HepG2 (cell line): ENCODE data around the gene ARHGAP19. TPM values are rescaled to one million over a fixed set of nuclear protein-coding genes. Genes with fewer than 3 reads are reported as not detected.

Source experiments
- BRCA1 ChIP-seq: sonication (generic); formaldehyde crosslinking; IDR thresholded peaks from 2 replicates; pipeline ENCODE4 v1.4.0; 2020; ENCODE audit warnings: missing genetic modification reagents
- DR1 ChIP-seq: sonication (generic); formaldehyde crosslinking; IDR thresholded peaks from 2 replicates; pipeline ENCODE4 v1.8.0; 2021; ENCODE audit warnings: mild to moderate bottlenecking, missing genetic modification reagents, inconsistent platforms
- FIP1L1 ChIP-seq: fragments of 200-400 bp; formaldehyde crosslinking; IDR thresholded peaks from 2 replicates; pipeline ENCODE4 v1.6.1; 2018; ENCODE audit warnings: low read depth, mild to moderate bottlenecking, low read length, moderate library complexity, borderline replicate concordance; ENCODE audit not compliant: insufficient read depth
- HMG20A ChIP-seq: IDR thresholded peaks from 2 replicates; pipeline ENCODE4 v1.6.1; 2016; ENCODE audit warnings: borderline replicate concordance
- IKZF1 ChIP-seq: fragments of 450-650 bp; IDR thresholded peaks from 2 replicates; pipeline ENCODE4 v1.7.1; 2016
- MLLT10 ChIP-seq: sonication (generic); formaldehyde crosslinking; IDR thresholded peaks from 2 replicates; pipeline ENCODE4 v1.4.0; 2020; ENCODE audit warnings: missing genetic modification reagents
- NKX3-1 ChIP-seq: sonication (generic); formaldehyde crosslinking; IDR thresholded peaks from 2 replicates; pipeline ENCODE4 v1.5.0; 2020; ENCODE audit warnings: missing genetic modification reagents
- POLR2AphosphoS2 ChIP-seq: IDR thresholded peaks from 2 replicates; pipeline ENCODE4 v1.6.1; 2011; ENCODE audit warnings: low read depth, low read length, improper control_type of control experiment
- SOX6 ChIP-seq, 2 experiments: fragments of 450-650 bp in 1 of 2; sonication (generic) in 1 of 2; formaldehyde crosslinking in 1 of 2; IDR thresholded peaks; 2 replicates each; pipeline versions ENCODE4 v1.4.0 to v1.6.1; 2017 to 2020; ENCODE audit warnings: antibody characterized with exemption in 1 of 2, mild to moderate bottlenecking in 1 of 2, missing genetic modification reagents in 1 of 2
- TARDBP ChIP-seq: sonication (generic); formaldehyde crosslinking; IDR thresholded peaks from 2 replicates; pipeline ENCODE4 v1.8.0; 2022; ENCODE audit warnings: mild to moderate bottlenecking, missing genetic modification reagents
- TCF7 ChIP-seq: sonication (generic); IDR thresholded peaks from 2 replicates; pipeline ENCODE4 v1.6.1; 2016; ENCODE audit warnings: antibody characterized with exemption, low read depth
- THAP11 ChIP-seq: IDR thresholded peaks from 2 replicates; pipeline ENCODE4 v1.6.1; 2016; ENCODE audit warnings: missing biosample characterization, missing genetic modification reagents
- ZBTB1 ChIP-seq: sonication (generic); formaldehyde crosslinking; IDR thresholded peaks from 2 replicates; pipeline ENCODE4 v1.4.0; 2020; ENCODE audit warnings: missing genetic modification reagents, borderline replicate concordance
- ZBTB7A ChIP-seq: sonication (generic); formaldehyde crosslinking; IDR thresholded peaks from 2 replicates; pipeline ENCODE4 v1.8.0; 2022; ENCODE audit warnings: mild to moderate bottlenecking, missing genetic modification reagents
- ZNF460 ChIP-seq: sonication (generic); formaldehyde crosslinking; IDR thresholded peaks from 2 replicates; pipeline ENCODE4 v1.5.1; 2020; ENCODE audit warnings: missing genetic modification reagents, mild to moderate bottlenecking, borderline replicate concordance
- ZNF562 ChIP-seq: sonication (generic); formaldehyde crosslinking; IDR thresholded peaks from 2 replicates; pipeline ENCODE4 v1.8.0; 2022; ENCODE audit warnings: missing genetic modification reagents, borderline replicate concordance
- ZNF775 ChIP-seq: sonication (generic); formaldehyde crosslinking; IDR thresholded peaks from 2 replicates; pipeline ENCODE4 v1.4.0; 2020; ENCODE audit warnings: missing genetic modification reagents, mild to moderate bottlenecking, moderate library complexity, borderline replicate concordance
- ZNF850 ChIP-seq: sonication (generic); formaldehyde crosslinking; conservative IDR thresholded peaks from 2 replicates; pipeline ENCODE4 v1.9.0; 2021; ENCODE audit warnings: mild to moderate bottlenecking, missing genetic modification reagents
- polyA plus RNA-seq, 8 experiments: library from polyadenylated mRNA; depleted of rRNA in 3 of 8; stranded (reverse) in 7 of 8; unstranded in 1 of 8; fragments of >200 nt; fragmentation: Illumina TruSeq in 4 of 8; extraction: Trizol in 4 of 8; gene quantifications; 2 replicates each; pipeline versions ENCODE4 v1.2.1 to v1.2.3, GENCODE V29; 2011 to 2016; ENCODE audit warnings: low read depth in 4 of 8, missing spikeins in 1 of 8, mixed read lengths in 1 of 8; ENCODE audit not compliant: insufficient read depth in 1 of 8
- total RNA-seq, 5 experiments: library from RNA; depleted of rRNA; stranded (reverse); fragments of >200 nt; fragmentation: Illumina TruSeq; extraction: Trizol; gene quantifications; 2 replicates each; pipeline ENCODE4 v1.2.3, GENCODE V29; 2016; ENCODE audit warnings: low read depth in 1 of 5
- TF ChIP-seq, protein P1 (sequence below): sonication (generic); formaldehyde crosslinking; IDR thresholded peaks from 2 replicates; pipeline ENCODE4 v1.5.0; 2020; ENCODE audit warnings: mild to moderate bottlenecking, missing genetic modification reagents, borderline replicate concordance
- TF ChIP-seq, protein P2 (sequence below): sonication (generic); formaldehyde crosslinking; IDR thresholded peaks from 2 replicates; pipeline ENCODE4 v1.4.0; 2020; ENCODE audit warnings: missing genetic modification reagents

Gene ARHGAP19
- total and polyA plus RNA-seq, 2 of the 13 experiments (the other 11 are each of a cell fraction or from before 2014, with no cell fraction given) = 7.6 to 10.0 TPM

DNA sequence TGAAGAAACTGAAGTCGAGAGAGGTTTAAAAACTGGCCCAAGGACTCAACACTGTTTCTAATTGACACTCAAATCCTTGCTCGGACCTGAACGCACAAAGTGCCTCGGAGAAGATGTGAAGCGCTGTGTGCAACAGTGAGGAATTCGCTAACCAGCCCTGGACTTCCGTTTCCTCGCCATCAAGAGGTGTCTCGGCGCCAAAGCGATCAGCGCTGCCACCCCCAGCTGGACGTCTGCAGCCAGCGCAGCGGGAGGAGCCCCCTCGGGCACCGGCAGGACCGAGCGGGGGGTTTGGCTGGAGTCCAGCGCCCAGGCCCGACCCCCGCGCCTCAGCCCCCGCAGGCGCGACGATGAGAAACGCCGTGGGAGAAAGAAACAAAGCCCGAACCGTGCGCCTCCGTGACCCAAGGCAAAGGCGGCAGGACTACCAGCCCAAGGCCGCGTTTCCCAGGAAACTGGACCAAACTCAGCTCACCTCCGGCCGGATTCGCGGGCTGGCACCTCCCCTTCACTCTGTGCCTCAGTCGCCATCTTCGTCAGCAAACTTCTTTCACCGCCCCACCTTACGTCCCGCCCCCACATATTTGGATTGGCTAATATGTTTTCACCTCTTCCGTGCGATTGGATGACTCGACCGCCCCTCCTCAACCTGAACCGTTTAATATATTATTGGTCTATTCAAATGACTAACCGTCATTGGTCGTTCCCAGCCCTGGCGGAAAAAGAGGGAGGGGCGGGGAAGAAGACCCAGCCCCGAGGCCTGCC lies at the start of gene ARHGAP19 (continued):
- TF ChIP-seq, protein P1, sequence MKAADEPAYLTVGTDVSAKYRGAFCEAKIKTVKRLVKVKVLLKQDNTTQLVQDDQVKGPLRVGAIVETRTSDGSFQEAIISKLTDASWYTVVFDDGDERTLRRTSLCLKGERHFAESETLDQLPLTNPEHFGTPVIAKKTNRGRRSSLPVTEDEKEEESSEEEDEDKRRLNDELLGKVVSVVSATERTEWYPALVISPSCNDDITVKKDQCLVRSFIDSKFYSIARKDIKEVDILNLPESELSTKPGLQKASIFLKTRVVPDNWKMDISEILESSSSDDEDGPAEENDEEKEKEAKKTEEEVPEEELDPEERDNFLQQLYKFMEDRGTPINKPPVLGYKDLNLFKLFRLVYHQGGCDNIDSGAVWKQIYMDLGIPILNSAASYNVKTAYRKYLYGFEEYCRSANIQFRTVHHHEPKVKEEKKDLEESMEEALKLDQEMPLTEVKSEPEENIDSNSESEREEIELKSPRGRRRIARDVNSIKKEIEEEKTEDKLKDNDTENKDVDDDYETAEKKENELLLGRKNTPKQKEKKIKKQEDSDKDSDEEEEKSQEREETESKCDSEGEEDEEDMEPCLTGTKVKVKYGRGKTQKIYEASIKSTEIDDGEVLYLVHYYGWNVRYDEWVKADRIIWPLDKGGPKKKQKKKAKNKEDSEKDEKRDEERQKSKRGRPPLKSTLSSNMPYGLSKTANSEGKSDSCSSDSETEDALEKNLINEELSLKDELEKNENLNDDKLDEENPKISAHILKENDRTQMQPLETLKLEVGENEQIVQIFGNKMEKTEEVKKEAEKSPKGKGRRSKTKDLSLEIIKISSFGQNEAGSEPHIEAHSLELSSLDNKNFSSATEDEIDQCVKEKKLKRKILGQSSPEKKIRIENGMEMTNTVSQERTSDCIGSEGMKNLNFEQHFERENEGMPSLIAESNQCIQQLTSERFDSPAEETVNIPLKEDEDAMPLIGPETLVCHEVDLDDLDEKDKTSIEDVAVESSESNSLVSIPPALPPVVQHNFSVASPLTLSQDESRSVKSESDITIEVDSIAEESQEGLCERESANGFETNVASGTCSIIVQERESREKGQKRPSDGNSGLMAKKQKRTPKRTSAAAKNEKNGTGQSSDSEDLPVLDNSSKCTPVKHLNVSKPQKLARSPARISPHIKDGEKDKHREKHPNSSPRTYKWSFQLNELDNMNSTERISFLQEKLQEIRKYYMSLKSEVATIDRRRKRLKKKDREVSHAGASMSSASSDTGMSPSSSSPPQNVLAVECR (CRISPR knock-in tag) = peak; percentile 89; the same call in 1 of the 2 replicates
- no peak for TF ChIP-seq NKX3-1
- no peak for TF ChIP-seq ZNF460 (CRISPR knock-in tag)
- peak; percentile 98 for TF ChIP-seq THAP11 (CRISPR knock-in tag)
- no peak for TF ChIP-seq TCF7
- 0 out of 2 replicates have a peak, but pooled peaks have one; percentile 50 for TF ChIP-seq DR1 (CRISPR knock-in tag)
- TF ChIP-seq ZNF562 (CRISPR knock-in tag) = no peak
- TF ChIP-seq, protein P2, sequence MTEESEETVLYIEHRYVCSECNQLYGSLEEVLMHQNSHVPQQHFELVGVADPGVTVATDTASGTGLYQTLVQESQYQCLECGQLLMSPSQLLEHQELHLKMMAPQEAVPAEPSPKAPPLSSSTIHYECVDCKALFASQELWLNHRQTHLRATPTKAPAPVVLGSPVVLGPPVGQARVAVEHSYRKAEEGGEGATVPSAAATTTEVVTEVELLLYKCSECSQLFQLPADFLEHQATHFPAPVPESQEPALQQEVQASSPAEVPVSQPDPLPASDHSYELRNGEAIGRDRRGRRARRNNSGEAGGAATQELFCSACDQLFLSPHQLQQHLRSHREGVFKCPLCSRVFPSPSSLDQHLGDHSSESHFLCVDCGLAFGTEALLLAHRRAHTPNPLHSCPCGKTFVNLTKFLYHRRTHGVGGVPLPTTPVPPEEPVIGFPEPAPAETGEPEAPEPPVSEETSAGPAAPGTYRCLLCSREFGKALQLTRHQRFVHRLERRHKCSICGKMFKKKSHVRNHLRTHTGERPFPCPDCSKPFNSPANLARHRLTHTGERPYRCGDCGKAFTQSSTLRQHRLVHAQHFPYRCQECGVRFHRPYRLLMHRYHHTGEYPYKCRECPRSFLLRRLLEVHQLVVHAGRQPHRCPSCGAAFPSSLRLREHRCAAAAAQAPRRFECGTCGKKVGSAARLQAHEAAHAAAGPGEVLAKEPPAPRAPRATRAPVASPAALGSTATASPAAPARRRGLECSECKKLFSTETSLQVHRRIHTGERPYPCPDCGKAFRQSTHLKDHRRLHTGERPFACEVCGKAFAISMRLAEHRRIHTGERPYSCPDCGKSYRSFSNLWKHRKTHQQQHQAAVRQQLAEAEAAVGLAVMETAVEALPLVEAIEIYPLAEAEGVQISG = peak; percentile 77; the same call in 1 of the 2 replicates
- no peak for TF ChIP-seq ZNF850 (CRISPR knock-in tag)
- TF ChIP-seq POLR2AphosphoS2 = no peak
- TF ChIP-seq ZBTB1 (CRISPR knock-in tag) = no peak
- TF ChIP-seq BRCA1 (CRISPR knock-in tag) = 0 out of 2 replicates have a peak, but pooled peaks have one; percentile 37
- TF ChIP-seq TARDBP = peak; percentile 59; the same call in 1 of the 2 replicates
- TF ChIP-seq HMG20A (CRISPR knock-in tag) = no peak; the same call in 1 of the 2 replicates
- no peak for TF ChIP-seq IKZF1
- no peak for TF ChIP-seq MLLT10
- no peak for TF ChIP-seq ZNF775 (CRISPR knock-in tag)
- no peak for TF ChIP-seq FIP1L1
- TF ChIP-seq ZBTB7A (CRISPR knock-in tag) = no peak; the same call in none of the 2 replicates
- no peak for TF ChIP-seq SOX6 (IDR thresholded peaks at IDR 0.05)
- TF ChIP-seq SOX6 (CRISPR knock-in tag; IDR thresholded peaks at IDR 0.05) = peak; percentile 75
